Endothelial cell of umbilical vein (primary cell): ENCODE data around the gene LAMB1.

Experiments
- EZH2 ChIP-seq: IDR thresholded peaks from 2 replicates; pipeline ENCODE4 v1.6.1; 2012; ENCODE audit warnings: borderline replicate concordance, low read depth, mild to moderate bottlenecking, moderate library complexity, low read length, inconsistent platforms; ENCODE audit not compliant: severe bottlenecking
- FOS ChIP-seq: IDR thresholded peaks from 2 replicates; pipeline ENCODE4 v1.6.1; 2011; ENCODE audit warnings: mild to moderate bottlenecking, low read length, moderate library complexity, borderline replicate concordance; ENCODE audit not compliant: insufficient read depth
- MYC ChIP-seq: IDR thresholded peaks from one replicate; pipeline ENCODE4 v1.6.1; 2011; ENCODE audit warnings: mild to moderate bottlenecking, low read depth, low read length
- POLR2A ChIP-seq: IDR thresholded peaks from 2 replicates; pipeline ENCODE4 v1.6.1; 2012; ENCODE audit warnings: low read depth, mild to moderate bottlenecking, control low read depth, low read length
- TF ChIP-seq, protein P1 (sequence below), 2 donors: IDR thresholded peaks; 1 replicate in 1 of 2; 2 replicates in 1 of 2; pipeline ENCODE4 v1.5.1; 2011; ENCODE audit warnings: low read length in 2 of 2, mild to moderate bottlenecking in 2 of 2, moderate library complexity in 2 of 2, control low read depth in 1 of 2, inconsistent platforms in 1 of 2, low read depth in 1 of 2; ENCODE audit not compliant: insufficient read depth in 1 of 2; ENCODE audit errors: extremely low read depth in 1 of 2

DNA sequence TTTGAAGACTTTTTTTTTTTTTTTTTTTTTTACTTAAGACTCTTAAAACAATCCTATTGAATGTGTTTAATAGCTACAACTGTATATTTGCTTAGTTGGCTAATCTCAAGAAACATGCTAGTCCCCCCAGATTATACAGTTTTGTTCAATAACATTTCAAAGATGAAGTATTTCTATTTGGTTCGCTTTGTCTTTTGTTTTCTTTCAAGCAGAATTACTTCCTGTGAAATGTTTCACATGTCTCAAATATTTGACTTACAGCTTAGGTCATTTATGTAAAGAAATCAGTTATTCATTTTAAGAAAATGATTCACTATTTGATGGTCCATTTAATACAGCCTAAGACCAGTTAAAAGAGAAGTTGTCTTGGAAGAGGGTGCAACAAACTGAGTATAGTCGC, 12.8 kb upstream of the LAMB1 start:
- TF ChIP-seq EZH2 (no peak), MYC (no peak), FOS (peak; percentile 46), POLR2A (no peak)
- TF ChIP-seq, protein P1, sequence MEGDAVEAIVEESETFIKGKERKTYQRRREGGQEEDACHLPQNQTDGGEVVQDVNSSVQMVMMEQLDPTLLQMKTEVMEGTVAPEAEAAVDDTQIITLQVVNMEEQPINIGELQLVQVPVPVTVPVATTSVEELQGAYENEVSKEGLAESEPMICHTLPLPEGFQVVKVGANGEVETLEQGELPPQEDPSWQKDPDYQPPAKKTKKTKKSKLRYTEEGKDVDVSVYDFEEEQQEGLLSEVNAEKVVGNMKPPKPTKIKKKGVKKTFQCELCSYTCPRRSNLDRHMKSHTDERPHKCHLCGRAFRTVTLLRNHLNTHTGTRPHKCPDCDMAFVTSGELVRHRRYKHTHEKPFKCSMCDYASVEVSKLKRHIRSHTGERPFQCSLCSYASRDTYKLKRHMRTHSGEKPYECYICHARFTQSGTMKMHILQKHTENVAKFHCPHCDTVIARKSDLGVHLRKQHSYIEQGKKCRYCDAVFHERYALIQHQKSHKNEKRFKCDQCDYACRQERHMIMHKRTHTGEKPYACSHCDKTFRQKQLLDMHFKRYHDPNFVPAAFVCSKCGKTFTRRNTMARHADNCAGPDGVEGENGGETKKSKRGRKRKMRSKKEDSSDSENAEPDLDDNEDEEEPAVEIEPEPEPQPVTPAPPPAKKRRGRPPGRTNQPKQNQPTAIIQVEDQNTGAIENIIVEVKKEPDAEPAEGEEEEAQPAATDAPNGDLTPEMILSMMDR (IDR thresholded peaks at IDR 0.05; ENCODE audit: extremely low read depth in 1 of 2, insufficient read depth in 1 of 2, low read depth in 1 of 2, low read length in 2 of 2) = no peak
